Measurements from ENCODE around the gene SOX15.

- TF ChIP-seq POLR2A (IDR thresholded peaks at IDR 0.05), result no peak
- no peak for TF ChIP-seq CTCF (IDR thresholded peaks at IDR 0.05)
Observed at GRCh38 chr17:7576432-7576937, 13.4 kb downstream of the SOX15 start.

Measured in body of pancreas (tissue), 4 donors.